NOMO-1 treated with DMSO at 0.1 percent for 48 hours (cell line): ENCODE results near the gene AFDN.

Experiments
- DNase-seq: peaks from one replicate; lab custom pipeline; 2025; ENCODE audit not compliant: unreplicated experiment; lab: John Stamatoyannopoulos, UW

The AFDN gene

GRCh38 chr6:167826896-167827582 lies at the start of gene AFDN:
Gene AFDN (plus strand): TSS chr6:167826911. CDS start chr6:167827133, 222 bp downstream.
- DNase-seq = no peak

GRCh38 chr6:167778497-167779128 lies 48.1 kb upstream of the AFDN start:
- DNase-seq = no peak

- no peak for DNase-seq
These were observed 47.4 kb upstream of the AFDN start for GRCh38 chr6:167779129-167779992.

GRCh38 chr6:167779993-167780655 lies 46.6 kb upstream of the AFDN start:
- no peak for DNase-seq

- no peak for DNase-seq
These were observed 45.5 kb upstream of the AFDN start for GRCh38 chr6:167781066-167781767.

GRCh38 chr6:167781868-167782267 lies 44.8 kb upstream of the AFDN start:
- DNase-seq = no peak

GRCh38 chr6:167782698-167783517 lies 43.8 kb upstream of the AFDN start:
- DNase-seq = no peak

GRCh38 chr6:167786853-167787675 lies 39.6 kb upstream of the AFDN start:
- DNase-seq = no peak

- no peak for DNase-seq
These were observed 38.7 kb upstream of the AFDN start for GRCh38 chr6:167787896-167788562.

GRCh38 chr6:167788563-167788903 lies 38.2 kb upstream of the AFDN start:
- DNase-seq = no peak

GRCh38 chr6:167789358-167789757 lies 37.4 kb upstream of the AFDN start:
- no peak for DNase-seq

- DNase-seq = no peak
These were observed 35.5 kb upstream of the AFDN start for GRCh38 chr6:167791091-167791779.

- peak; percentile 85 for DNase-seq
These were observed 34.8 kb upstream of the AFDN start for GRCh38 chr6:167791780-167792478.

GRCh38 chr6:167793421-167793820 lies 33.3 kb upstream of the AFDN start:
- no peak for DNase-seq

- DNase-seq = no peak
These were observed 32.3 kb upstream of the AFDN start for GRCh38 chr6:167794161-167795157.

- no peak for DNase-seq
These were observed 31.3 kb upstream of the AFDN start for GRCh38 chr6:167795321-167795811.
